NCI-H1105 treated with DMSO at 0.1 percent for 48 hours (cell line): ENCODE measurements around the gene PGM2L1.
"Not testable (repeated sequence)": the region's sequence is repeated elsewhere in the genome, so short reads cannot be mapped to it uniquely, and the experiment has no call there.

Experiments used
- DNase-seq: peaks from one replicate; lab custom pipeline; 2025; lab: John Stamatoyannopoulos, UW

PGM2L1 gene

DNA sequence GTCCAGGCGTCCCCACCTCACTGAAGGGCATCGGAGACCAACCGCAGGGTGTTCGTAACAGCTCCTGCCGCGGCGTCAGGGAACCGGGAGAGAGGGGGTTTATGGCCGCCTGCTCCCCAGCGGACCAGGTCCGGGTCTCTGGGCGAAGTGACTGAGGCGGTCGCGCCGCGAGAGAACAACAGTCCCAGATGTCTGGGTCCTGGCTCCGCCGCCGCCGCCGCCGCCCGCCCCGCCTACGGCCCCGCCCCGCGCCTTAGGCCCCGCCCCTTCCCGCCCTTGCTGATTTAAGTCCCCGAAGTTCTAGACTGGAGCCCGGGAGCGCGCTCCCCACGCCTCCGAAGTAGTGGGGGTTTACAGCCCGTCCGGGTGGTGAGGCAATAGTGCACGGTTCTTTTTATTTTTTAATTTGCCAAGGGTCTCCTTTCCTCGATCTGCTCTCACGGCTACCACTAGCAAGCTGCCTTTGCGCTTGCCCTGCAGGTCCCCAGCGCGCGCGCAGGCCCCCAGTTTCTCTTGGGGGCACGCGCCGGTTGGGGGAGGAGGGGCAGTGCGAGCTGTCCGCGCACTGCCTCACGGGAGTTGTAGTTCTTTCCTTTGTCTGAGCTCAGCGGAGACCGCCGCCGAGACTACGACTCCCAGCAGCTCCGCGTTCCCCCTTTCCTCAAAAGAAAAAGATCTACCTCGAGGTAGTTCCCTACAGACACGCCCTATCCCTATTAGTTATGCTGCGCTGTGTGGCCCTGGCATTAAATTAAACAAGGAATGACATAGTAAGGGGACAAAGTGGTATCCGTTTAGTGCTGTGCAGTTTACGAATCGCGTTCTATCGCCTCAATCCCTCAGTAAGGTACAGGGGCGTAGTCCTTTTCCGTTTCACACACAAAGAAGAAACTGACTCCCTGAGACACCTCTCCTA is at the start of gene PGM2L1:
PGM2L1 (minus strand) TSS at position 190 of the 916 bp plus-strand sequence. CDS start 272 bp downstream, outside the sequence.
- DNase-seq, result peak; percentile 98

DNA sequence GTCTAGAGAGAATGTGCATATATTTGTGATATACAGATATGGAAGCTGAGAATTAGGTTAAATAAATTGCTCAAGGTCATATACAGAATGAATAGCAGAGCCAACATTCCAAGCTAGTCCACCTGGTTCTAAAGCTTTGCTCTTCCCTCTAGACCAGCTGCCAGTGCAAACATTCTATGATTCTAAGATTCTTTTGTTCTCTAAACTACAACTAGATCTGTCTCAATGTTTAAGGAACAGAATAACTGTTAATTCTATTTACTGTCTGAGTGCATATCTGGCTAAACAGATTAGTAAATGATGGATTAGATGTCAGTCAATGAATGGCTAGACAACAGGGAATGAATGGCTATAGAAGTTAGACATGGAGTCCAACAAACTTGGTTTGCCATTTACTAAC is 49.5 kb upstream of the PGM2L1 start:
- no peak for DNase-seq

DNA sequence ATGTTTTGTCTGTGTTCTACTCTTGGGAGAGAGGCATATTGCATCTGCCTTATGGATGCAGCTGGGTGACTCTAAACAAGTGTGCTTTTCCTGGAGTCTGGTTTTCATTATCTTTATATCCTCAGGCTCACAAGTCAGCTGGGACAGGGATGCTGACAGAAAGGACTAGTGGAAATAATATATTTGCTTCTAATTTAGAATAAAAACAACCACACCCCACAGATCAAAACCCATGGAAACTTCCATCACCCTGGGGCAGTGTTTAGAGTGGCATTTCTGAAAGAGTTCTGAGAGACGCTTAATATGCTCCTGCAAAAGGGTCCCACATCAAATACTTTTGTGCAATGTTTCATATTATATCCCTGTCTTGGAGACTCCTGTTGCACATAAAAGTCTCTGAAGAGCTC is 48.3 kb upstream of the PGM2L1 start:
- no peak for DNase-seq

- DNase-seq, result peak; percentile 20
These were observed 46.1 kb upstream of the PGM2L1 start for GRCh38 chr11:74444173-74444826.

DNA sequence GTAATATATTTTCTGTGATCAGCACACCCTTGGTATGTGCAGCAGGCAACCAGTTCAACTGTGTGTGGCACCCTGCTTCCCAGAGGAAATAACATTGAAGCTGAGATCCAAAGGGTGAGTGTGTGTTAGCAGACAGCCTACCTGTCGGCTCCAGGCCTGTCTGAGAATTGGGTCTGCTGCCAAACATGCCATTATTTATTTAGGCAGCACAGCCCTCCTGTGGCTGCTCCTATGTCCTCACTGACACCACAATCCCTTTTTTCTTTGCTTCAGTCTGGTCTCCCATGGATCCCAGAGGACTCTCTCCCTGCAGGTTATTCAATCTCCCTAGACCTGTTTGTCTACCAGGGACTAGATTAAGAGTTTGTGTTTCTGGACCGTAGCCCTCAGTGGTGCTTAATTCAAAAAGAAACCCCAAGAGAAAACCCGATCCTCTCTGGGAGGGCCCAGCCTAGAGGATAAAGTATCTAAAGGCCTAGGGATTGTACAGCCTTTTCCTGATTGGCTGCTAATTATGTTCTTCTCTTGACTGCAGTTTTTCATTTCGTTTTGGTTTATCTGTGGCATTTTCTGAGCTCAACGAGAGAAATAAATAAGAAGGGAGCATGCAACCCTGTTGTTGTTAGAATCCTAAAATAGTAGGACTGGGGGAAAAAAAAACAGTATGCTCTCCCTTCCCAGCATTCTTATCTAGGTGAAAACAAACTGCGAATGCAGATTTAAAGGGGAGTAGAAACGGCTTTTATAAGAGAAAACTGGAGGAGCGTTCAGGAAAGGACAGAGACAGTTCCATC is 45.0 kb upstream of the PGM2L1 start:
- peak; percentile 75 for DNase-seq

GRCh38 chr11:74442636-74443035 is 44.4 kb upstream of the PGM2L1 start:
- DNase-seq, result no peak

DNA sequence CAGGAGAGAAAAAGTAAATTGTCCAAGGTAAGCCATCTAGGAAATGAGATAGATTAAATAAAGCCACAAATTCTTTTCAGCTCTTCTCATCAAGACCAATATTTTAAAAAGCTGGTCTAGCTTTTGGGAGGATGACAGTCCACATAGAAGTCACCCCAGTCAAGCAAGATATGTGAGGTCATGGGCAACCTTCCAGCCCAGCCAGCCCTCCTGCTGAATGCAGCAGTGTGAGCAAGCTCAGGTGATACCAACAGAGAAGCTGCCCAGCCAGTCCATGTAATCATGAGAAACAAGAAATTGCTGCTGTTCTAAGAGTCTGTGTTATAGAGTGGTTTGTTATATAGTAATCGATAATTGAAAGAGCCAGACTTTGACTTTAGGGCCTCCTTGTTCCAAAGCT is 40.4 kb upstream of the PGM2L1 start:
- DNase-seq, result no peak

- no peak for DNase-seq
These were observed 39.3 kb upstream of the PGM2L1 start for GRCh38 chr11:74437441-74438042.

GRCh38 chr11:74434528-74434927 is 36.3 kb upstream of the PGM2L1 start:
- no peak for DNase-seq

- DNase-seq, result no peak
These were observed 31.0 kb upstream of the PGM2L1 start for GRCh38 chr11:74429205-74429604.

- no peak for DNase-seq
These were observed 29.2 kb upstream of the PGM2L1 start for GRCh38 chr11:74427384-74427886.

DNA sequence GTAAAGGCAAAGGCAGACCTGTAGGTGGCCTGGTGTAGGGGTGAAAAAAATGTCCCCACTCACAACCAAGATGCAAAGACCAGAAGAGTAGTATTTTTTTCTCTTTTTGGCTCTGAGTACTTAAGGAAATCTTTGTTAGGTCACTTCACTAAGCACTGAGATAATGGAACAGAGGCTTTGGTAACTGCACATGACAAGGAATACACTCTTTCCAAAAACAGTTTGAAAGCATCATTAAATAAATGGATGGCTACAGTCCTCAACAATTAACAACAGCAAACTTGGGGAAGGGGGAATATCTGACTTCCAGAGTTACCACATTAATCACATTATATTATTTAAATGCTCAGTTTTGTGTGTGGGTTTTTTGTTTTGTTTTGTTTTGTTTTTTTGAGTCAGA is 26.9 kb upstream of the PGM2L1 start:
- no peak for DNase-seq

DNA sequence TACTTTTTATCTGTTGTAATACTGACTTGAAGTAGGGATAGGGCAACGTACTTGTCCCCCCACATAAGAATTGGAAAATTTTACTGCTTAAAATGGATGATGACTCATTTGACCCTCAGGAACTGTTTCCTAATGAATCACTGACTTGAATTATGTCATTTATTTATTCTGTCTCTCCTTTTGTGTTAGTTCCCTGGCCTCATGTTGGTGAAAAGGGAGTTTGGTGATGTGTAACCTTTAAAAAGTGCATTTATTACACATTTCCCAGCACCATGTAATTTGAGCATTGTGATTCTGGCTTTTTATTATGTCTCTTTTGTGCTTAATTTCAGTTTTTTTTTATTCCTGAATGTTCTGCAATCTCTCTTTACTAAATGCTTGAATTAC is 20.3 kb upstream of the PGM2L1 start:
- peak; percentile 13 for DNase-seq

DNA sequence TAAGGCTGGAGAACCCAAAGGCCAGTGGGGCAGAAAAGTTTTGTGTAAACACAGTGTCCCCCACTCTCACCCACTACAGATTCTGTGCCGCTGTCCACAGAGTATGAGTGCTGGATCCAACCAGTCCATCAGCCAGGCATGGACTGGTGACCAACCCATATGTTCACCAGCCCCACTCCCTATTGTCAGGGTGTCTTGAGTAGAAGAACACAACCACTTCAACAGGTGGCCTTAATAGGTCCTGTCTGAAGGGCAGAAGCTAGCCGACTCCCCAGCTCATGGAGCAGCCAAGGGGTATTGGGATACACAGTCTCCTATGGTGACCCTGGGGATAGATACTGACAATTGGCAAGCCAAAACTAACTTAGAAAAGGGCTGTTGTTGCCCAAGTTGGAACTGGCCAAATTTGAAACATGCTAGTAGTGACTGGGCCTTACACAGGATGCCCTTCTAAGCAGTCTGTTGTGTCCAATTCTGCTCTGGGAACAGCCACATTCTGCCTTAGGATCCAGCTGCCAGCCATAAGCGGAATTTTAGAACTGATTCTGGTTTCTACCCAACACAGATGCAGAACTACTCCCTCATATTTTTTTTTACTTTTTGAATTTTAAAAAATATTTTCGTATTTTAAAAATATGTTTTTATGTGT is 19.8 kb upstream of the PGM2L1 start:
- DNase-seq, result no peak

GRCh38 chr11:74417379-74417804 is 19.2 kb upstream of the PGM2L1 start:
- peak; percentile 86 for DNase-seq

DNA sequence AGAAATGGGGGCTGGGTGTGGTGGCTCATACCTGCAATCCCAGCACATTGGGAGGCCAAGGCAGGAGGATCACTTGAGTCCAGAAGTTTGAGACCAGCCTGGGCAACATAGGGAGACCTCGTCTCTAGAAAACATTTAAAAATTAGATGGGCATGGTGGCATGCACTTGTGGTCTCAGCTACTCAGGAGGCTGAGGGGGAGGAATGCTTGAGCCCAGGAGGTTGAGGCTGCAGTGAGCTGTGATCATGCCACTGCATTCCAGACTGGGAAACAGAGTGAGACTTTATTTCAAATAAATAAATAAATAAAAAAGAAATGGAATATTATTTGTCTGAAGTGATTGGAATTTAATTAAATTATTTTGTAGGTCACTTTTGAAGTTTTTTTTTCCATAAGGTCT is 18.7 kb upstream of the PGM2L1 start:
- not testable (repeated sequence) for DNase-seq

- no peak for DNase-seq
These were observed 14.6 kb upstream of the PGM2L1 start for GRCh38 chr11:74412733-74413359.

GRCh38 chr11:74412321-74412720 is 14.1 kb upstream of the PGM2L1 start:
- DNase-seq, result no peak

GRCh38 chr11:74409633-74410032 is 11.4 kb upstream of the PGM2L1 start:
- DNase-seq, result no peak

- DNase-seq, result no peak
These were observed 5.5 kb upstream of the PGM2L1 start for GRCh38 chr11:74403607-74404321.
